GM18499 (cell line): ENCODE data around the gene PPP1R10.
"Not testable (repeated sequence)": the region's sequence is repeated elsewhere in the genome, so short reads cannot be mapped to it uniquely, and the experiment has no call there.

ENCODE experiments used
- ATAC-seq: cut with Tn5 transposase; IDR thresholded peaks from one replicate; pipeline ENCODE4 v1.9.1; 2021; ENCODE audit warnings: moderate number of reproducible peaks; ENCODE audit not compliant: insufficient read depth, unreplicated experiment

Gene PPP1R10

GRCh38 chr6:30600451-30600961, 16.5 kb downstream of the PPP1R10 start:
- ATAC-seq = no peak

- no peak for ATAC-seq
Observed at GRCh38 chr6:30599625-30600324, 17.3 kb downstream of the PPP1R10 start.

GRCh38 chr6:30598912-30599624, 18.0 kb downstream of the PPP1R10 start:
- ATAC-seq = no peak

DNA sequence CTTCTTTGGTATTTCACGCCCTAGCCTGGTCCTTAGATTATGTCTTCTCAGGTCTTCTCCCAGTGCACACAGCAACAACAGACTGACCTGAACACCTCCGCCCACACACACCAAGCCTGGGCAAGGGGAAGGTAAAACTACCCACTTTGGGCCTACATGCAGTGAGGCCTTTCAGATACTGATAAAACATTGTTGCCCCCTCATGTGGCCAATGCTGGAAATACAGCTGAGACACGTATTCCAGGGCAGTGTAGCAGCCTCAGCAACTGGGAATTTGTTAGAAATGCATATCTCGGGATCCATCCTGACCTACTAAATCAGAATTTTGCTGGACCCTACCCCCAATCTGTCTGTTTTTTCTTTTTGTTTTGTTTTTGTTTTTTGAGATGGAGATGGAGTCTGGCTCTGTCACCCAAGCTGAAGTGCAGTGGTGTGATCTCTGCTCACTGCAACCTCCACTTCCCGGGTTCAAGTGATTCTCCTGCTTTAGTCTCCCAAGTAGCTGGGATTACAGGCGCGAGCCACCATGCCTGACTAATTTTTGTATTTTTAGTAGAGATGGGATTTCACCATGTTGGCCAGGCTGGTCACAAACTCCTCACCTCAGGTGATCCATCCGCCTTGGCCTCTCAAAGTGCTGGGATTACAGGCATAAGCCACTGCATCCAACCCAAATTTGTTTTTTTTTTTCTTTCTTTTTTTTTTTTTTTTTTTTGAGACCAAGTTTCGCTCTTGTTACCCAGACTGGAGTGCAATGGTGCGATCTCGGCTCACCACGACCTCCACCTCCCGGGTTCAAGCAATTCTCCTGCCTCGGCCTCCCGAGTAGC, 19.5 kb downstream of the PPP1R10 start:
- not testable (repeated sequence) for ATAC-seq

GRCh38 chr6:30592287-30592686, 24.8 kb downstream of the PPP1R10 start:
- no peak for ATAC-seq

DNA sequence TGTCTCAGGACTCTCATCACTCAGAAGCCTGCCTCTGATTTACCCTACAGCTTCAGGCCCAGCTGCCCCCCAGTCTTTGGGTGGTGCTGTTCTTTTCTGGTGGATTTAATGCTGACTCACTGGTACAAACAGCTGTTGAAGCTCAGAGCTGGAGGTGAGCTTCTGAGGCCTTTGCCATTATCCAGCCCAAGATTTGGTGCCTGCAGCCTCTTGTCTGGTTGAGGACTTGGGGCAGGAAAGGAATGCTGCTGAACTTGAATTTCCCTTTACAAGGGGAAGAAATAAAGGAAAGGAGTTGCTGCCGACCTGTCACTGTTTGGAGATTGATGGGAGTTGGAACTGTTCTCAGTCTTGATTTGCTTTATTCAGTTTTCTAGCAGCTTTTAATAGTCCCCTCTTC, 26.0 kb downstream of the PPP1R10 start:
- ATAC-seq = no peak

GRCh38 chr6:30590509-30590908, 26.5 kb downstream of the PPP1R10 start:
- no peak for ATAC-seq

DNA sequence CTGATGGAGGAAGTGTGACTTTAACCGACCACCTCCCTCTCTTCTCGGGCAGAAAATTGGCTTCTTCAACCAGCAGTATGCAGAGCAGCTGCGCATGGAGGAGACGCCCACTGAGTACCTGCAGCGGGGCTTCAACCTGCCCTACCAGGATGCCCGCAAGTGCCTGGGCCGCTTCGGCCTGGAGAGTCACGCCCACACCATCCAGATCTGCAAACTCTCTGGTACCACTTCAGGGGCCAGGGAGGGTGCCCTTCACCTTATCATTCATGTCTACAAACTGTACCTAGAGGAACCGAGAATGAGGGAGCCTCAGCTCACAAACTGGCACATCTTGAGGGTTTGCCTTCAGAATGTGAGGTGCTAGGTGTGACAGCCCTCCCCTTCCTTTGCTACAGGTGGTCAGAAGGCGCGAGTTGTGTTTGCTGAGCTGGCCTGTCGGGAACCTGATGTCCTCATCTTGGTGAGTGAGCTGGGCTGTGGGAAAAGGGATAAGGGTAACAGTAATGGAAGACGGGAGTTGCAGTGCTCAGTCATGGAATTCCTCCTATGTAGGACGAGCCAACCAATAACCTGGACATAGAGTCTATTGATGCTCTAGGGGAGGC, 27.2 kb downstream of the PPP1R10 start:
- no peak for ATAC-seq

DNA sequence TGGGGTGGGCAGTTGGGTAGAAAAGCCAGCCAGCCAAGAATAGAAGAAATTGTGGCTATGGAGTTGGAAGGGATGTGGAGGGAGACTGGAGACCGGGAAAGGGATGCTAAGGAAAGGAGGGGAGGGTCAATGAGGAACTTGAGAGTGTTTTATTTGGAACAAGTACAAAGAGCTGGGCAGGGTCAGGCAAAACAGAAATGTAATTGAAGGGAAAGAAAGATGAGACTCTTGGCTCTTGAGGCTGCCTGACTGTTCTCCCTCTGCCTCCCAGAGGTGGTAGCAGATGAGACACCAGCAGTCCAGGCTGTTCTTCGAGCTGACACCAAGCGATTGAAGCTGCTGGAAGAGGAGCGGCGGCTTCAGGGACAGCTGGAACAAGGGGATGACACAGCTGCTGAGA, 33.1 kb downstream of the PPP1R10 start:
- ATAC-seq = no peak

DNA sequence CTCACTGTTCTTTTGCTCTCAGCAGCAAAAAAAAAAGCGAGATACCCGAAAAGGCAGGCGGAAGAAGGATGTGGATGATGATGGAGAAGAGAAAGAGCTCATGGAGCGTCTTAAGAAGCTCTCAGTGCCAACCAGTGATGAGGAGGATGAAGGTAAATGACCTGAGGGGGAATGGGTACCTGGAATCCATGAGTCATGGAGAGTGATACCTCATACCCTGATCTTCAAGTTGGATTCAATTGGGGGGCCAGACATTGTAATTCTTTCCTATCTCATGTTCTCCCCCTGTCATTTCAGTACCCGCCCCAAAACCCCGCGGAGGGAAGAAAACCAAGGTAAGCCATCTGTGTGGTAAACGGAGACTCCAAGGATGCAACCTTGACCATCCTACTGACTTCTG, 39.0 kb downstream of the PPP1R10 start:
- no peak for ATAC-seq

- no peak for ATAC-seq
Observed at GRCh38 chr6:30573113-30573512, 43.9 kb downstream of the PPP1R10 start.

DNA sequence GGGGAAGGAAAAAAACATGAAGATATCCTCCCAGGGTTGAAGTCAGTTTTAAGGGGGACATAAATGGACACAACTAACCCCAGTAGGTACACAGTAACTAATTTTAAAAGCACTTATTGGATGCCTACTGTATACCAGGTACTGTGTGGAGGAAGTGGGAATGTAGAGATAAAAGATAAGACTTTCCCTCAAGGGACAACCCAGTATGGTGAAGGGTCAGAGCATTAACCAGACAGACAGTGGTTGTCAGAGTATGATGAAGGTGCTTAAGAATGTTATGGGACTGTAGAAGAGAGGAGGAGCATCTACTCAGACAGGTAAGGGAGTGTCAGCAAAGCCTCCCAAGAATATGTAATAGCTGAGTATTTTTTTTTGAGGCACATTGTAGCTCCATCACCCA, 44.9 kb downstream of the PPP1R10 start:
- ATAC-seq = no peak

DNA sequence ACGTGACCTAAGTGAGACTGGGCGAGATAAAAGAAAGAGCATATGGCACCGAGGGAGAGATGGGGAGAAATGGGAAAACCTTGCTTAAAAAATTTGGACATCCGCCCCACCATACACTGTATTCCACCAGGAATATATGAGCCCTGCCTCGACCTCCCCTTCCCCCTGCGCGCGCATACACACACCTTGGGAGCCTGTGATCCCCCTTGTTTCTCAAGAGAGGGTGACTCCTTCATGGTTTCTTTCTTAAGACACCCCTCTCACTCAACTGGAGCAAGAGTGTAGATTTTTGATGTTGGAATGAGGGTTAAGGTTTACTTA, 45.3 kb downstream of the PPP1R10 start:
- no peak for ATAC-seq

DNA sequence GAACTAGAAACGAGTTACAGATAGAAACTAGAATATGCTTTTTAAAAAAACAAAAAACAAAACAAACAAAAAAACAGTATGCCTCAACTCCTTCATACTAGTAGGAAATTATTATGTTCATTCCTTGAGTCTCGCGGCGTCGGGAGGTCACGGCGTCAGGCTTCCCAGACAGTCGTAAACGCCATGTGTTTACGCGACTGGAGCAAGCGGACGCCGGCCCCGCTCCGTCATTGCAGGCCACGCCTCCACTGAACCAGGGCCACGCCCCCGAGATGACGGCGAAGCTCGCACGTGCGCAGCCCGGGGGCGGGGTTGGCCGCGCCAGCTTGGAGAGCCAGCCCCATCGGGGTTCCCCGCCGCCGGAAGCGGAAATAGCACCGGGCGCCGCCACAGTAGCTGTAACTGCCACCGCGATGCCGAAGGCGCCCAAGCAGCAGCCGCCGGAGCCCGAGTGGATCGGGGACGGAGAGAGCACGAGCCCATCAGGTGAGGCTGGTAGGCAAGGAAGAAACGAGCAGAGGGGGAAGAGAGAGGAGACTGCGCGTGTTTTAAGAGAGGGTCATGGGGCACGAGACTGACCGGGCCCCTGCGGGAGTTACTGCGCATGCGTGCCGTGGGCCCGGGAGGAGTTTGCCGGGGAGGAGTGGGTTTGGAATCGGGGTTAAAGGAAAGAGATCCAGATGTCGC, 45.8 kb downstream of the PPP1R10 start, which contains the start of gene ABCF1:
Gene ABCF1 (plus strand): TSS at position 368 of the 687 bp plus-strand sequence. CDS start 46 bp downstream, at position 414.
- peak; percentile 51 for ATAC-seq

DNA sequence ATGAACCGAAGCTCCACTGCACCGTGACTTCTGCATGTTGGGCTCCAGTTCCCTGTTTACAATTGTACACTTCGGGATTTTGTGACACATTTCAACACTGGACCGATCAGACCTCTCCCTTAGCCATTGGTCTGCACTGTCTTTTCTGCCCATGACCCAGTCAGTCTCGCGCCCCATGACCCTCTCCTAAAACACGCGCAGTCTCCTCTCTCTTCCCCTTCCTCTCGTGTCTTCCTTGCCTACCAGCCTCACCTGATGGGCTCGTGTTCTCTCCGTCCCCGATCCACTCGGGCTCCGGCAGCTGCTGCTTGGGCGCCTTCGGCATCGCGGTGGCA, 46.3 kb downstream of the PPP1R10 start:
- ATAC-seq = peak; percentile 26

DNA sequence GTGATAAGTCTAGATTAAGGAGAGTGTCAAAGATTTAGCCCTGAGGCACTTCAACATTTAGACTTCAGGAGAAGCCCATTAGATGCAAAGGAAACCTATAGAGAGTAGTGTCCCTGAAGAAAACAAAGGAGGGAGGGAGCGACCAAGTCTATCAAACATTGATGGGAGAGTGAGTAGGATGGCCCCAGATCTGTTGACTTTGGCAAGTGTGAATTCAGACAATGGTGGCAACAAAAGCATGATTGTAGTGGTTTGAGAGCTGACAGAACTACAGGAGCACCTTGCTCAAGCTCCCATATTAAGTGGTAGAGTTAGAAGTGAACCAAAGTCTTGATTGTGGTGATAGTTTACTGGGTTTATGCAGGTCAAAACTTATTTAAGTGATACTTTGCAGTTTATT, 46.8 kb downstream of the PPP1R10 start:
- ATAC-seq = no peak

- no peak for ATAC-seq
Observed at GRCh38 chr6:30568245-30568644, 48.8 kb downstream of the PPP1R10 start.

GRCh38 chr6:30565772-30566171, 51.3 kb downstream of the PPP1R10 start:
- ATAC-seq = no peak

DNA sequence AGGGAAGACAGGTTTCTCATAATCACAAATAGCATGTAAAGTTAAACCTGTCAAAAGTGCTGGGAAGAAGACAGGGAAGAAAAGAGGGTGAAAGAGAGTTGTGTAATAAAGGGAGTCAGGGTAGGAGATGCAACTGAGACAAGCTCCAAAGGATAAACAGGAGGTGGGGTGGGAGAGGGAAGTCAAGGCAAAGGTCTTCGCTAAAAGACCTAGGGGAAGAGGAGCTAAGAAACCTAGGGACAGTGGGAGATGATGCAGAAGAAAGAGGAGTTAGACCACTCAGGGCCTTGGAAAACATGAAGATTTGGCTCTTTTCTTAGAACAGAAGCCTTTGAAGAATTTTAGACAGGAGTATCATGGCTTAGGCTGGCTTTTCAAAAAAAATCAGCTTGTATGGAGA, 52.9 kb downstream of the PPP1R10 start:
- no peak for ATAC-seq
